SU-DHL-6 (cell line): ENCODE measurements around the gene SELPLG.

ENCODE experiments used
- H2AFZ ChIP-seq: fragments of 200-600 bp; sonication (generic); 2 replicates; pipeline ENCODE4 v1.6.1; 2014; ENCODE audit warnings: low read depth, mild to moderate bottlenecking, moderate library complexity, mixed read lengths, antibody characterized with exemption, low read length; ENCODE audit not compliant: severe bottlenecking
- H3F3A ChIP-seq: fragments of 200-600 bp; shearing (Covaris generic); 2 replicates; pipeline ENCODE4 v1.6.0; 2016; ENCODE audit warnings: antibody characterized with exemption, mild to moderate bottlenecking; ENCODE audit not compliant: insufficient read depth
- H3K27ac ChIP-seq: fragments of 200-600 bp; sonication (generic); 2 replicates; pipeline ENCODE4 v1.5.1; 2016; ENCODE audit warnings: low read depth, mild to moderate bottlenecking, low read length, moderate library complexity, mixed read lengths
- H3K27me3 ChIP-seq: fragments of 200-600 bp; sonication (generic), shearing (Covaris generic); 2 replicates; pipeline ENCODE4 v1.6.0; 2014; ENCODE audit warnings: mild to moderate bottlenecking, low read length
- H3K36me3 ChIP-seq: fragments of 200-600 bp; sonication (generic); 2 replicates; pipeline ENCODE4 v1.6.1; 2014; ENCODE audit warnings: mild to moderate bottlenecking, low read length, mixed read lengths
- H3K4me2 ChIP-seq: fragments of 300-600, 200-600 bp; shearing (Covaris generic), sonication (generic); 2 replicates; pipeline ENCODE4 v1.6.0; 2014; ENCODE audit warnings: low read length, low read depth, mild to moderate bottlenecking; ENCODE audit not compliant: poor library complexity, severe bottlenecking
- H3K4me3 ChIP-seq: fragments of 200-600 bp; sonication (generic); 2 replicates; pipeline ENCODE4 v1.5.1; 2014; ENCODE audit warnings: antibody characterized with exemption, low read length, mild to moderate bottlenecking, mixed read lengths; ENCODE audit not compliant: insufficient read depth, poor library complexity, severe bottlenecking
- H3K79me2 ChIP-seq: fragments of 200-600 bp; sonication (generic); 2 replicates; pipeline ENCODE4 v1.6.1; 2014; ENCODE audit warnings: mild to moderate bottlenecking, low read length, moderate library complexity; ENCODE audit not compliant: insufficient read depth
- H3K9ac ChIP-seq: fragments of 200-600 bp; sonication (generic); 2 replicates; pipeline ENCODE4 v1.7.0; 2014; ENCODE audit warnings: mild to moderate bottlenecking, low read length
- H3K9me2 ChIP-seq: fragments of 200-600 bp; sonication (generic); replicated peaks from 2 replicates; pipeline ENCODE4 v1.6.1; 2014; ENCODE audit warnings: low read length; ENCODE audit not compliant: insufficient read depth
- H3K9me3 ChIP-seq: fragments of 200-600 bp; sonication (generic); 2 replicates; pipeline ENCODE4 v1.6.1; 2014; ENCODE audit warnings: low read length, mixed read lengths; ENCODE audit not compliant: insufficient read depth
- H4K20me1 ChIP-seq: fragments of 200-600 bp; sonication (generic); 2 replicates; pipeline ENCODE4 v1.6.1; 2014; ENCODE audit warnings: low read depth, mild to moderate bottlenecking, antibody characterized with exemption, low read length, moderate library complexity, mixed read lengths
- CTCF ChIP-seq: fragments of 200-600 bp; sonication (generic); IDR thresholded peaks from one replicate; pipeline ENCODE4 v1.5.1; 2017; ENCODE audit warnings: antibody characterized with exemption, mild to moderate bottlenecking, low read length, moderate library complexity; ENCODE audit not compliant: insufficient read depth, poor library complexity, severe bottlenecking
- EZH2phosphoT487 ChIP-seq: fragments of 200-600 bp; sonication (generic), shearing (Covaris generic); conservative IDR thresholded peaks from 2 replicates; pipeline ENCODE4 v1.6.1; 2018; ENCODE audit warnings: mild to moderate bottlenecking, antibody characterized with exemption, low read length, moderate library complexity, mixed read lengths

Gene SELPLG

DNA sequence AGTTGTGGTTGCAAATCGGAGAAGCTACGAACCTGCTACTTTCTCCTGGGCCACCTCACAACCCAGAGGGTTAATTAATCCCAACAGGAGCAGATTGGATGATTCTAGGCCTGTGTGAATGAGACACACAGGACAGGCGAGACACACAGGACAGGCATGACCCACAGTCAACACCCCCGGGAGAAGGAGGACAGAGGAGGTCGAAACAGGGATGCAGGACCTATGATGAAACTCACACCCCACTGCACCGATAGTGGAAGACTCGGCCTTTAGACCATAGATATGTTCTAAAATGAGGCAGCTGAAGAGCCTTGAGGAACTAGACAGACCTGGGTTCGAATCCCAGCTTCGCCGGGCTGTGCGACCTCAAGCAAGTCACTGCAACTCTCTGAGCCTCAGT is 47.4 kb downstream of the SELPLG start:
- H2AFZ ChIP-seq: no peak overlapping the region
- H3K9me2 ChIP-seq: no peaks in the 10 kb centered on the region
- no peak overlapping the region for H3K4me2 ChIP-seq
- H3K9ac ChIP-seq: no peak overlapping the region
- no peak overlapping the region for H3K27ac ChIP-seq
- no peak overlapping the region for H3K4me3 ChIP-seq
- no peaks in the 10 kb centered on the region for H3K27me3 ChIP-seq
- no peaks in the 10 kb centered on the region for H3F3A ChIP-seq
- no peaks in the 10 kb centered on the region for H4K20me1 ChIP-seq
- H3K36me3 ChIP-seq: no peaks in the 10 kb centered on the region
- no peak for TF ChIP-seq CTCF
- no peak for TF ChIP-seq EZH2phosphoT487
- H3K9me3 ChIP-seq: no peaks in the 10 kb centered on the region
- H3K79me2 ChIP-seq: no peaks in the 10 kb centered on the region

DNA sequence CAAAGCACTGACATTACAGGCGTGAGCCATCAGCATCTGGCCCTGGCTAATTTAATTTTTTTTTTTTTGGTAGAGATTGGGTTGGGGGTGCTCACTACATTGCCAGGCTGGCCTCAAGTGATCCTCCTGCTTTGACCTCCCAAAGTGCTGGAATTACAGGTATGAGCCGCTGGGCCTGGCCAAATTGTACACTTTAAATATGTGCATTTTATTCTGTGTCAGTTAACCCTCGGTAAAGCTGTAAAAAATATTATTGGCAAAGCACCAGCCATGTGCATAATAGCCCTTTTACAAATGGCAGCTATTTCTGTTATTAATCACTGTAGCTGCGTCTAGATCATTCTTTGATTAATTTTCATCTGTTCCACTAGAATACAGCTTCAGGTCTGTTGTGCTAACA is 47.8 kb downstream of the SELPLG start:
- H3K4me2 ChIP-seq: no peak overlapping the region
- no peaks in the 10 kb centered on the region for H3K36me3 ChIP-seq
- no peak overlapping the region for H3K27ac ChIP-seq
- TF ChIP-seq CTCF (no peak), EZH2phosphoT487 (no peak)
- H3K79me2 ChIP-seq: no peaks in the 10 kb centered on the region
- no peaks in the 10 kb centered on the region for H4K20me1 ChIP-seq
- no peaks in the 10 kb centered on the region for H3K9me2 ChIP-seq
- no peaks in the 10 kb centered on the region for H3K9me3 ChIP-seq
- no peaks in the 10 kb centered on the region for H3F3A ChIP-seq
- no peak overlapping the region for H3K4me3 ChIP-seq
- H3K27me3 ChIP-seq: no peaks in the 10 kb centered on the region
- no peak overlapping the region for H3K9ac ChIP-seq
- H2AFZ ChIP-seq: no peak overlapping the region

DNA sequence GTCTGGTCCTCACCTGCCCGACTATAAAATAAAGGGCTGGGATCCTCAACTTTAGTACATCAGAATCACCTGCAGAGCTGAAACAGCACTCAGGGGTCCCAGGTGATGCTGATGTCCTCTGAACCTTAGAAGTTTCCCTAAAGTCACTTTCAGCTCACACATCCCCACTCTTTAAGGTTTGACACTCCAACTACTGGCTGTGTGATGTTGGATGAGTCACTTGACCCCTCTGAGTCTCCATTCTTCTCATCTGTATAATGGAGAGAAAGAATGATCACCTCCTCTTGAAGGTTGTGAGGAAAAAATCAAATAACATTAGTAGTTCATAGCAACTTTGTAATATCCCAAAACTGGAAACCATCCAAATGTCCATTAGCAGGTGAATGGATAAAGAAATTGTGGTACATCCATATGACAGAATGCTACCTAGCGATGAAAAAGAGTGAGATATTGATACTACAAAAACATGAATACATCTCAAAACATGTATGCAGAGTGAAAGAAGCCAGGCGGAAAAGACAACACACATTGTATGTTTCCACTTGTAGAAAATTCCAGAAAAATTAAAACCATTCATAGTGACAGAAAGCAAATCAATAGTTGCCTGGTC is 49.1 kb downstream of the SELPLG start:
- H3K27ac ChIP-seq: no peak overlapping the region
- no peaks in the 10 kb centered on the region for H3K36me3 ChIP-seq
- H3K9me3 ChIP-seq: no peaks in the 10 kb centered on the region
- no peak overlapping the region for H3K4me2 ChIP-seq
- no peaks in the 10 kb centered on the region for H3K9me2 ChIP-seq
- no peaks in the 10 kb centered on the region for H4K20me1 ChIP-seq
- H3K9ac ChIP-seq: no peak overlapping the region
- H2AFZ ChIP-seq: no peak overlapping the region
- H3F3A ChIP-seq: no peaks in the 10 kb centered on the region
- no peak overlapping the region for H3K4me3 ChIP-seq
- no peaks in the 10 kb centered on the region for H3K27me3 ChIP-seq
- no peaks in the 10 kb centered on the region for H3K79me2 ChIP-seq
- TF ChIP-seq EZH2phosphoT487: no peak
- TF ChIP-seq CTCF: no peak
